Endothelial cell of umbilical vein (primary cell): ENCODE measurements around the gene ZKSCAN4. TPM values are rescaled to one million over a fixed set of nuclear protein-coding genes. Genes with fewer than 3 reads are reported as not detected.

Experiments
- BruUV-seq: library from RNA; stranded (reverse); fragments of 400-500 nt; replicated peaks from 2 replicates; lab custom pipeline; 2021; lab: Mats Ljungman, UMichigan
- CTCF ChIA-PET: fragments of 300-600, 350-600 bp; sonication (Branson Sonifier 250); formaldehyde crosslinking; loops from one replicate; lab custom pipeline; 2021; ENCODE audit warnings: antibody characterized with exemption, inconsistent platforms; lab: Charles Lee
- POLR2A ChIA-PET: fragments of 300-600, 350-600 bp; sonication (Branson Sonifier 250); formaldehyde crosslinking; loops from one replicate; lab custom pipeline; 2021; ENCODE audit warnings: antibody characterized with exemption, inconsistent platforms; lab: Charles Lee
- DNase-seq: peaks from one replicate; pipeline ENCODE4 v3.0.0-alpha.2; 2011; ENCODE audit warnings: low read depth, low spot score
- FAIRE-seq: peaks from 2 replicates; lab custom pipeline; 2011; peaks lifted over from hg19 to GRCh38; lab: Jason Lieb, UNC
- H2AFZ ChIP-seq: 2 replicates; pipeline ENCODE4 v1.6.0; 2012; ENCODE audit warnings: low read depth, low read length, control low read depth, inconsistent platforms
- H3K27ac ChIP-seq: 2 replicates; pipeline ENCODE4 v1.5.1; 2011; ENCODE audit warnings: low read depth, mild to moderate bottlenecking, control low read depth, low read length, moderate library complexity; ENCODE audit not compliant: insufficient read depth
- H3K27me3 ChIP-seq, 2 experiments: 2 replicates each; pipeline versions ENCODE4 v1.6.0 to v1.6.1; 2011; ENCODE audit warnings: low read length in 2 of 2, mixed read lengths in 1 of 2; ENCODE audit not compliant: control insufficient read depth in 2 of 2, insufficient read depth in 2 of 2
- H3K36me3 ChIP-seq, 2 experiments: 2 replicates in 1 of 2; 3 replicates in 1 of 2; pipeline ENCODE4 v1.5.1; 2011; ENCODE audit warnings: low read length in 2 of 2, mild to moderate bottlenecking in 1 of 2, moderate library complexity in 1 of 2; ENCODE audit not compliant: control insufficient read depth in 2 of 2, insufficient read depth in 2 of 2; ENCODE audit errors: extremely low read depth in 1 of 2
- H3K4me1 ChIP-seq: 3 replicates; pipeline ENCODE4 v1.5.1; 2011; ENCODE audit warnings: mild to moderate bottlenecking, low read length; ENCODE audit not compliant: control insufficient read depth, insufficient read depth; ENCODE audit errors: extremely low read depth
- H3K4me2 ChIP-seq: 2 replicates; pipeline ENCODE4 v1.6.1; 2011; ENCODE audit warnings: low read length, control low read depth, mixed read lengths; ENCODE audit not compliant: insufficient read depth
- H3K4me3 ChIP-seq, 3 experiments: fragments of 200-600 bp in 1 of 3; sonication (generic), shearing (Covaris generic) in 1 of 3; replicated peaks in 1 of 3; 2 replicates each; pipeline ENCODE4 v1.5.1; 2011 to 2016; ENCODE audit warnings: control low read depth in 3 of 3, low read length in 3 of 3, mild to moderate bottlenecking in 2 of 3, inconsistent platforms in 1 of 3, low read depth in 1 of 3, moderate library complexity in 1 of 3; ENCODE audit not compliant: insufficient read depth in 1 of 3
- H3K79me2 ChIP-seq: 2 replicates; pipeline ENCODE4 v1.6.0; 2012; ENCODE audit warnings: low read length, inconsistent platforms; ENCODE audit not compliant: control insufficient read depth, insufficient read depth
- H3K9ac ChIP-seq: replicated peaks from 2 replicates; pipeline ENCODE3; 2011; ENCODE audit warnings: low read length, control low read depth; ENCODE audit not compliant: insufficient read depth; ENCODE audit errors: extremely low read depth
- H3K9me1 ChIP-seq: replicated peaks from 3 replicates; pipeline ENCODE4 v1.6.0; 2011; ENCODE audit warnings: mild to moderate bottlenecking, low read length; ENCODE audit not compliant: control insufficient read depth, insufficient read depth; ENCODE audit errors: extremely low read depth
- H3K9me3 ChIP-seq: replicated peaks from 2 replicates; pipeline ENCODE4 v1.5.1; 2012; ENCODE audit warnings: low read length, inconsistent platforms; ENCODE audit not compliant: control insufficient read depth, insufficient read depth
- H4K20me1 ChIP-seq: replicated peaks from 2 replicates; pipeline ENCODE3; 2011; ENCODE audit warnings: mild to moderate bottlenecking, low read length; ENCODE audit not compliant: control insufficient read depth, insufficient read depth; ENCODE audit errors: extremely low read depth
- EZH2 ChIP-seq: IDR thresholded peaks from 2 replicates; pipeline ENCODE4 v1.6.1; 2012; ENCODE audit warnings: borderline replicate concordance, low read depth, mild to moderate bottlenecking, moderate library complexity, low read length, inconsistent platforms; ENCODE audit not compliant: severe bottlenecking
- FOS ChIP-seq: IDR thresholded peaks from 2 replicates; pipeline ENCODE4 v1.6.1; 2011; ENCODE audit warnings: mild to moderate bottlenecking, low read length, moderate library complexity, borderline replicate concordance; ENCODE audit not compliant: insufficient read depth
- GATA2 ChIP-seq: IDR thresholded peaks from 2 replicates; pipeline ENCODE4 v1.7.0; 2011; ENCODE audit warnings: low read depth, mild to moderate bottlenecking, moderate library complexity, mixed read lengths, low read length; ENCODE audit not compliant: insufficient read length, insufficient read depth
- JUN ChIP-seq: IDR thresholded peaks from 2 replicates; pipeline ENCODE4 v1.6.1; 2011; ENCODE audit warnings: borderline replicate concordance, low read depth; ENCODE audit not compliant: insufficient read length, insufficient read depth
- MYC ChIP-seq: IDR thresholded peaks from one replicate; pipeline ENCODE4 v1.6.1; 2011; ENCODE audit warnings: mild to moderate bottlenecking, low read depth, low read length
- POLR2A ChIP-seq: IDR thresholded peaks from 2 replicates; pipeline ENCODE4 v1.6.1; 2012; ENCODE audit warnings: low read depth, mild to moderate bottlenecking, control low read depth, low read length
- POLR2AphosphoS5 ChIP-seq: IDR thresholded peaks from 2 replicates; pipeline ENCODE4 v1.6.1; 2012; ENCODE audit warnings: low read depth, mild to moderate bottlenecking, control low read depth, low read length, moderate library complexity; ENCODE audit not compliant: insufficient read depth
- dilution Hi-C: fragments of 300-500 bp; cut with MboI; formaldehyde crosslinking; loops from one replicate; pipeline ENCODE4 v1.15.0; 2019; ENCODE audit warnings: low sequenced_read_pairs; ENCODE audit not compliant: extremely low pct_ligation_motif_present
- intact Hi-C: fragments of 100-400 bp; cut with micrococcal nuclease; formaldehyde crosslinking; loops from one replicate; pipeline ENCODE4 v1.10.0; 2022
- polyA plus RNA-seq, 4 experiments: library from polyadenylated mRNA; depleted of rRNA in 3 of 4; stranded (reverse) in 3 of 4; unstranded in 1 of 4; fragments of >200 nt; gene quantifications; 2 replicates each; pipeline versions ENCODE4 v1.2.1 to v1.2.3, GENCODE V29; 2011 to 2012; ENCODE audit warnings: missing spikeins in 1 of 4
- total RNA-seq: library from RNA; stranded (reverse); gene quantifications from 2 replicates; pipeline ENCODE4 v1.2.3, GENCODE V29; 2021
- TF ChIP-seq, protein P1 (sequence below), 2 donors: IDR thresholded peaks; 1 replicate in 1 of 2; 2 replicates in 1 of 2; pipeline ENCODE4 v1.5.1; 2011; ENCODE audit warnings: low read length in 2 of 2, mild to moderate bottlenecking in 2 of 2, moderate library complexity in 2 of 2, control low read depth in 1 of 2, inconsistent platforms in 1 of 2, low read depth in 1 of 2; ENCODE audit not compliant: insufficient read depth in 1 of 2; ENCODE audit errors: extremely low read depth in 1 of 2
- TF ChIP-seq, protein P2 (sequence below): IDR thresholded peaks from 2 replicates; pipeline ENCODE4 v1.6.1; 2011; ENCODE audit not compliant: insufficient read depth, insufficient read length

The ZKSCAN4 gene
- total and polyA plus RNA-seq, 2 donors (not counting 3 experiments of a cell fraction or from before 2014, with no cell fraction given), result 1.3 to 3.6 TPM

DNA sequence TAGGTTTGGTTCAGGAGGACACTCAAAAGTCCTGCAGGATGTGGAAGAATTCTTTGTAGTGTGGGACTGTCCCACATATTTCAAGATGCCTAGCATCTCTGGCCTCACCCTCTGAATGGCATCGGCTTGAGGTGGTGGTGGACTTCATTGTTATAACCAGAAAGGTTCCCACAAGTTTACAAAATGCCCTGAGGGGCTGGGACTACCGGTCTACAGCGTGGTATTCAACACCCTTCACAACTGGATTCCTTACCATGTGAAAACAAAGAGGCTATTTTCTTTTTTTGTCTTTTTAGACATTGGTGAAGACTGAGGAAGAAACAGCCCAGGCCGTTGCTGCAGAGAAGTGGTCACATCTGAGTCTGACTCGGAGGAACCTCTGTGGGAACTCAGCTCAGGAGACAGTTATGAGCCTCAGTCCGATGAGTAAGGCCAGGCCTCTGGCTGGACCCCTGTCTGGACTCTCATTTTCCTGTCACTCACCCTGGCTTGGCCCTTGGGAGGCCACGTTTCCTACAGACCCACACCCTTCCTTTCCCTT, 44.5 kb upstream of the ZKSCAN4 start:
- Histone ChIP-seq H2AFZ (no peak overlapping the region), H3K4me2 (no peak overlapping the region), H3K9me1 (no peaks in the 10 kb centered on the region), H3K9me3 (no peaks in the 10 kb centered on the region), H4K20me1 (no peaks in the 10 kb centered on the region), H3K27ac (no peak overlapping the region), H3K9ac (no peak overlapping the region), H3K79me2 (no peaks in the 10 kb centered on the region), H3K27me3 (no peaks in the 10 kb centered on the region), H3K36me3 (peaks cover 5% of the 10 kb centered on the region in 2 experiments), H3K4me3 (no peak overlapping the region), H3K4me1 (no peaks in the 10 kb centered on the region)
- DNase-seq (no peak), FAIRE-seq (no peak)
- CTCF ChIA-PET, result no interaction called here
- intact Hi-C loops, result no loop called here
- TF ChIP-seq FOS (no peak), MYC (no peak), EZH2 (no peak), GATA2 (no peak), POLR2A (no peak), JUN (no peak), POLR2AphosphoS5 (no peak)
- TF ChIP-seq, protein P1, sequence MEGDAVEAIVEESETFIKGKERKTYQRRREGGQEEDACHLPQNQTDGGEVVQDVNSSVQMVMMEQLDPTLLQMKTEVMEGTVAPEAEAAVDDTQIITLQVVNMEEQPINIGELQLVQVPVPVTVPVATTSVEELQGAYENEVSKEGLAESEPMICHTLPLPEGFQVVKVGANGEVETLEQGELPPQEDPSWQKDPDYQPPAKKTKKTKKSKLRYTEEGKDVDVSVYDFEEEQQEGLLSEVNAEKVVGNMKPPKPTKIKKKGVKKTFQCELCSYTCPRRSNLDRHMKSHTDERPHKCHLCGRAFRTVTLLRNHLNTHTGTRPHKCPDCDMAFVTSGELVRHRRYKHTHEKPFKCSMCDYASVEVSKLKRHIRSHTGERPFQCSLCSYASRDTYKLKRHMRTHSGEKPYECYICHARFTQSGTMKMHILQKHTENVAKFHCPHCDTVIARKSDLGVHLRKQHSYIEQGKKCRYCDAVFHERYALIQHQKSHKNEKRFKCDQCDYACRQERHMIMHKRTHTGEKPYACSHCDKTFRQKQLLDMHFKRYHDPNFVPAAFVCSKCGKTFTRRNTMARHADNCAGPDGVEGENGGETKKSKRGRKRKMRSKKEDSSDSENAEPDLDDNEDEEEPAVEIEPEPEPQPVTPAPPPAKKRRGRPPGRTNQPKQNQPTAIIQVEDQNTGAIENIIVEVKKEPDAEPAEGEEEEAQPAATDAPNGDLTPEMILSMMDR (IDR thresholded peaks at IDR 0.05; ENCODE audit: extremely low read depth in 1 of 2, insufficient read depth in 1 of 2, low read depth in 1 of 2, low read length in 2 of 2), result no peak
- TF ChIP-seq, protein P2, sequence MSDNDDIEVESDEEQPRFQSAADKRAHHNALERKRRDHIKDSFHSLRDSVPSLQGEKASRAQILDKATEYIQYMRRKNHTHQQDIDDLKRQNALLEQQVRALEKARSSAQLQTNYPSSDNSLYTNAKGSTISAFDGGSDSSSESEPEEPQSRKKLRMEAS, result no peak
- no TSS peak for BruUV-seq
- dilution Hi-C loops, result no loop called here
- POLR2A ChIA-PET, result no interaction called here
